Fibroblast of skin of left biceps (primary cell): Measurements from ENCODE around the gene IL11RA.
"Not testable (repeated sequence)": the region's sequence is repeated elsewhere in the genome, so short reads cannot be mapped to it uniquely, and the experiment has no call there.

ENCODE experiments used
- DNase-seq, 2 experiments: peaks; one replicate each; pipeline ENCODE4 v3.0.0-alpha.2; 2013; ENCODE audit warnings: low read depth in 2 of 2

The IL11RA gene

GRCh38 chr9:34629491-34629808 is 22.5 kb upstream of the IL11RA start:
- DNase-seq, result no peak

GRCh38 chr9:34630402-34631154 is 21.4 kb upstream of the IL11RA start:
- DNase-seq, result no peak

- no peak for DNase-seq
These were observed 18.8 kb upstream of the IL11RA start for GRCh38 chr9:34633166-34633565.

- no peak for DNase-seq
These were observed 18.0 kb upstream of the IL11RA start for GRCh38 chr9:34633851-34634550.

- no peak for DNase-seq
These were observed 17.3 kb upstream of the IL11RA start for GRCh38 chr9:34634551-34635248.

GRCh38 chr9:34635556-34635955 is 16.4 kb upstream of the IL11RA start:
- no peak for DNase-seq

GRCh38 chr9:34636791-34637355 is 15.1 kb upstream of the IL11RA start:
- DNase-seq, result no peak

GRCh38 chr9:34637356-34638137 is 14.4 kb upstream of the IL11RA start, which contains the start of gene SIGMAR1:
TSS of gene SIGMAR1 (minus strand) at chr9:34637787. CDS start at chr9:34637697, 90 bp downstream.
- peak; percentile 78 to 85 for DNase-seq

- DNase-seq, result no peak
These were observed 13.9 kb upstream of the IL11RA start for GRCh38 chr9:34638138-34638445.

- not testable (repeated sequence) for DNase-seq
These were observed 12.7 kb upstream of the IL11RA start for GRCh38 chr9:34639322-34639721.

- no peak for DNase-seq
These were observed 9.3 kb upstream of the IL11RA start for GRCh38 chr9:34642679-34643078.

GRCh38 chr9:34644766-34645314 is 7.1 kb upstream of the IL11RA start:
- no peak for DNase-seq

GRCh38 chr9:34646211-34647083 is 5.5 kb upstream of the IL11RA start, which contains the start of gene GALT:
TSS of gene GALT (plus strand) at chr9:34646675. CDS start at chr9:34646705, 30 bp downstream.
- no peak for DNase-seq

GRCh38 chr9:34647084-34647403 is 4.9 kb upstream of the IL11RA start:
- DNase-seq, result no peak

GRCh38 chr9:34647651-34648050 is 4.3 kb upstream of the IL11RA start:
- no peak for DNase-seq

GRCh38 chr9:34648673-34649072 is 3.3 kb upstream of the IL11RA start:
- DNase-seq, result no peak

- no peak for DNase-seq
These were observed 1.2 kb upstream of the IL11RA start for GRCh38 chr9:34650816-34651215.

GRCh38 chr9:34651321-34651720 is 664 bp upstream of the IL11RA start:
- no peak for DNase-seq

GRCh38 chr9:34652602-34653000 is 616 bp downstream of the IL11RA start:
- DNase-seq, result no peak
